Measurements from ENCODE around the gene PPIP5K1.

- TF ChIP-seq, protein P1, sequence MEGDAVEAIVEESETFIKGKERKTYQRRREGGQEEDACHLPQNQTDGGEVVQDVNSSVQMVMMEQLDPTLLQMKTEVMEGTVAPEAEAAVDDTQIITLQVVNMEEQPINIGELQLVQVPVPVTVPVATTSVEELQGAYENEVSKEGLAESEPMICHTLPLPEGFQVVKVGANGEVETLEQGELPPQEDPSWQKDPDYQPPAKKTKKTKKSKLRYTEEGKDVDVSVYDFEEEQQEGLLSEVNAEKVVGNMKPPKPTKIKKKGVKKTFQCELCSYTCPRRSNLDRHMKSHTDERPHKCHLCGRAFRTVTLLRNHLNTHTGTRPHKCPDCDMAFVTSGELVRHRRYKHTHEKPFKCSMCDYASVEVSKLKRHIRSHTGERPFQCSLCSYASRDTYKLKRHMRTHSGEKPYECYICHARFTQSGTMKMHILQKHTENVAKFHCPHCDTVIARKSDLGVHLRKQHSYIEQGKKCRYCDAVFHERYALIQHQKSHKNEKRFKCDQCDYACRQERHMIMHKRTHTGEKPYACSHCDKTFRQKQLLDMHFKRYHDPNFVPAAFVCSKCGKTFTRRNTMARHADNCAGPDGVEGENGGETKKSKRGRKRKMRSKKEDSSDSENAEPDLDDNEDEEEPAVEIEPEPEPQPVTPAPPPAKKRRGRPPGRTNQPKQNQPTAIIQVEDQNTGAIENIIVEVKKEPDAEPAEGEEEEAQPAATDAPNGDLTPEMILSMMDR (conservative IDR thresholded peaks at IDR 0.05; ENCODE audit: low read length), result no peak
- TF ChIP-seq EZH2phosphoT487 (IDR thresholded peaks at IDR 0.05; ENCODE audit: borderline replicate concordance, low read depth, low read length), result no peak
These were observed 48.2 kb downstream of the PPIP5K1 start for GRCh38 chr15:43541785-43542184.
